Measurements from ENCODE around the gene PDE4B.
"Not testable (repeated sequence)": the region's sequence is repeated elsewhere in the genome, so short reads cannot be mapped to it uniquely, and the experiment has no call there.

Gene PDE4B

GRCh38 chr1:65949230-65949626 is 156.5 kb downstream of the PDE4B start:
- no peak for DNase-seq (ENCODE audit: low read depth in 2 of 2, low spot score in 1 of 2)

DNA sequence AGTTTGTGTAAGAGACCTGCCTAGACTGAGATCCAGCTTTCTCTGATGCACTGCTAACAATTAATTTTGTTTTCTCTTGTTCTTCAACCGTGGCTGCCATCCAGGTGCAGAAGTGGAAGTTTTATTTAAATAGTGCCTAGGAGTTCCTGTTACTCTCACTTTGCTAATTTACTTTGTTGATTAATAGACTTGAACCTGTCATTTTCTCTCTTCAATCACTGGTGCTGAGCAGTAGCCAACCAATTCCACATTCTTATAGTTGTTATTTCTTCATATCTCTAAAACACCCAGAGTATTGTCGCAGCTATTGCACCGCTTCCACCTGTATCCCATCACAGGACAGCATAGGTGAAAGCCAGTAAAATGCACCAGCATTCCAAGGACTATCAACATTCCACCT is 157.2 kb downstream of the PDE4B start:
- DNase-seq (ENCODE audit: low read depth in 2 of 2, low spot score in 1 of 2): no peak

- DNase-seq (ENCODE audit: low read depth in 2 of 2, low spot score in 1 of 2): no peak
These were observed 160.0 kb downstream of the PDE4B start for GRCh38 chr1:65952696-65953095.

- no peak for DNase-seq (ENCODE audit: low read depth in 2 of 2, low spot score in 1 of 2)
These were observed 160.5 kb downstream of the PDE4B start for GRCh38 chr1:65953170-65953569.

DNA sequence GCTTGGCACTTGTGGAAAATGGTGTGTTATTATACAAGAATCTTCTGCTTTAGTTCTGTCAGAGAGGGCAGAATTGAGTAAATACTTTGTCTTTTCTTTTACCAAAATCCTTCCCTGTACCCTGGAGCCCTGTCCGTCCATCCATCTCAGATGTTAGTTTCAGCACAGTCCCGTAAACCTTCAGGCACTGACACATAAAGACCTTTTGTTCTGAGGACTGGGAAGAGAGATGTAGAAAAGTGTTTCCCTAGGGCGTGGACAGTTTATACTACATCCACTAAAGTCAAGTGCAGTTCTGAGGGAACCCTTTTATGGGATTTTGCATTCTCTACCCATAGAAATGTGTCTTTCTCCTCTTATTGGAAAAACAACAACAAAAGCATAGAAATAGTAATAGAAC is 162.4 kb downstream of the PDE4B start:
- DNase-seq (ENCODE audit: low read depth in 2 of 2, low spot score in 1 of 2): no peak

DNA sequence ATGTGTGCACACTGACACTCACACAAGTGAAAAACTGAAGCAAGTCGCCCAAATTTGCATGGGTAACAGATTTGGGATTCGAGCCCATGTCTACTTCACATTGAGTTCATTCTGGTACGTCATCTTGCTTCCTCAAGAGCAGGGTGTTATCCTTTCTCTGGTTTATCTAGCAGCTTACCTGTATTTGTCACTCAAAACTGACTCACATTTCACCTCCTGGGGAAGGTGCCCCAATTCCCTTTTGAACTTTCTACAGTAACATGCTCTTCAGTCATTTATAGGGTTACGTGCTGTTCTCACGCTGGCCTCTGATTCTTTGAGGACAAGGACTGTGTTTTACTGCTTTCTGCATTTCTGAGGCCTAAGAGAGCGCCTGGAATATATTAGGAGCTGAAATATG is 162.8 kb downstream of the PDE4B start:
- DNase-seq (ENCODE audit: low read depth in 2 of 2, low spot score in 1 of 2): no peak

DNA sequence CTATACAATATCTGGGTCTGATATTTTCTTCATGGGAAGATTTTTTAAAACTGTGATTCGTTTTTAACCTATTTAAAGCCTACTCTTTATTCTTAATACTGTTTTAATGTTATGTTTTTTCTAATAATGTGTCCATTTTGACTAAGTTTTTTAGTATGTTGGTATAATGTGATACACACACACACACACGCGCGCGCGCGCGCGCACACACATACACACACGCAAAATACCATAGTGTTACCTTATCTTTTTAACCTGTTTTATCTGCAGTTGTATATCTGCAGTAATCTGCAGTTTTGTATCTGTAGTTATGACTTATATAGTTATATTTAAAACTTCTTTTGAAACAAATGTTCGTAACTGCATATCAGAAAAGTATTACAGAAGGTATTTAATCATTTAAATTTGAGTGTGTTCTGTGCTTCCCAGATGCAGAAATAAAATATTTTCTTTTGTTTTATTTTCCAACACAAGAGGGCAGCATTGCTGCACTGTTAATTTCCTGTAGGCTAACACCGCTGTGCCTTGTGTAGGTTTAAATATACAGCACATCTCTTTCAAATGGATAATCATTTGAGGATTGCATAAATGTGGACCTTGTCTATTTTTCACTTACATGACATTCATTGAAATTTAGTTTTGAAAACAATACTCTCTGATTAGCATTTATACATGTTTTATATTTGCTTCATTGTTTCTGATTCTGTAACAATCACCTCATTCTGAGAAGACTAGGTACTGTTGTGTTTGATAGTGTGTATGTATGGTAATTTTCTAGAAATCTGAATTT is 166.1 kb downstream of the PDE4B start:
- no peak for DNase-seq (ENCODE audit: low read depth in 2 of 2, low spot score in 1 of 2)

DNA sequence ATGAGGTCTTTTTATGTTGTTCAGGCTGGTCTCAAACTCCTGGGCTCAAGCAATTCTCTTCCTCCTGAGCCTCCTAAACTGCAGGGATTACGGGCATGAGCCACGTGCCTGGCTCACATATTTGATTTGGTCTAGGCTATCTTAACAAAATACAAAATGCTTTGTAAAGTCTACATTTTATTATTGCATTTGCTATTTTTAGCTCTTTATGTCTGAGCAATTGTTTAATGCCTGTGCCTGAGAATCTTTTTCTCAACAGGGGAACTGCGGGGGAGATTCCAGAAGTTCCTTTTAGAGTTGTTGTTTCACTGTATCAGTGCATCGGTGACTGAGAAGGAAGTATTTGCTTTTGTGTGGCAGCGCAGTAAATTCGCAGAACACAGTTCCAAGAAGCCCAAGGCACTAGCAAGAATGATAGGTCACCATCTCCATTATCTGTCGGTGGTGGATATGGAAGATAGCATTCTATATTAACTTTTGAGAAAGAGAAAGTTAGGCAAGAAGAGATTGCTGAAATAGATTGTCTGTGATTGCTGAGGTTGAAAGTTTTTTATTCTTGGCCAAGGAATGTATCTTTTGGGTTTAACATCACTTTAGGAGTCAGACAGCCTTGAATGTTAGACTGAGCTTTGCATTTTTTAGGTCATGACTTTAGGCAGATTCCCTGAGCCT is 167.3 kb downstream of the PDE4B start:
- DNase-seq (ENCODE audit: low read depth in 2 of 2, low spot score in 1 of 2): no peak

- DNase-seq (ENCODE audit: low read depth in 2 of 2, low spot score in 1 of 2): no peak
These were observed 170.6 kb downstream of the PDE4B start for GRCh38 chr1:65963156-65963888.

DNA sequence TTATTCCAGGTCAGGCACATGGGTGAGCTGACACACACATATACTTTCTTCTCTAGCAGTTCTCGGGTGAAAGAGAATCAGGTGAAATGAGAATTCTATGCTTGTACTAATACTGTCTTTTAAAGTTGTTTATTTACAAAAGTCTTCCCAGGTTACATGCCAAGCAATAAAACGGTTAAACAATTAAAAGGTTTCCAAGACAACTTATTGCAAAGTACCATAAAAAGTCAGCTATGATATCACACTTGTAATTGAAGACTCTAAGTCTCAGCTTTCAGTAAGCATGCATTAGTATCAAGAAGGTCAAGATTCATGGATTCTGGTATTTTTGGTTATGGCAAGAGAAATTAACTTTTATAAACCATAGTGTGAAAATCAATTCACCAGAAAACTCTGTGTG is 171.4 kb downstream of the PDE4B start:
- no peak for DNase-seq (ENCODE audit: low read depth in 2 of 2, low spot score in 1 of 2)

- DNase-seq (ENCODE audit: low read depth in 2 of 2, low spot score in 1 of 2): no peak
These were observed 172.7 kb downstream of the PDE4B start for GRCh38 chr1:65965112-65965996.

- not testable (repeated sequence) for DNase-seq (ENCODE audit: low read depth in 2 of 2, low spot score in 1 of 2)
These were observed 174.8 kb downstream of the PDE4B start for GRCh38 chr1:65967492-65967891.

GRCh38 chr1:65971547-65971946 is 178.9 kb downstream of the PDE4B start:
- no peak for DNase-seq (ENCODE audit: low read depth in 2 of 2, low spot score in 1 of 2)

GRCh38 chr1:65975708-65976107 is 183.0 kb downstream of the PDE4B start:
- DNase-seq (ENCODE audit: low read depth in 2 of 2, low spot score in 1 of 2): no peak

DNA sequence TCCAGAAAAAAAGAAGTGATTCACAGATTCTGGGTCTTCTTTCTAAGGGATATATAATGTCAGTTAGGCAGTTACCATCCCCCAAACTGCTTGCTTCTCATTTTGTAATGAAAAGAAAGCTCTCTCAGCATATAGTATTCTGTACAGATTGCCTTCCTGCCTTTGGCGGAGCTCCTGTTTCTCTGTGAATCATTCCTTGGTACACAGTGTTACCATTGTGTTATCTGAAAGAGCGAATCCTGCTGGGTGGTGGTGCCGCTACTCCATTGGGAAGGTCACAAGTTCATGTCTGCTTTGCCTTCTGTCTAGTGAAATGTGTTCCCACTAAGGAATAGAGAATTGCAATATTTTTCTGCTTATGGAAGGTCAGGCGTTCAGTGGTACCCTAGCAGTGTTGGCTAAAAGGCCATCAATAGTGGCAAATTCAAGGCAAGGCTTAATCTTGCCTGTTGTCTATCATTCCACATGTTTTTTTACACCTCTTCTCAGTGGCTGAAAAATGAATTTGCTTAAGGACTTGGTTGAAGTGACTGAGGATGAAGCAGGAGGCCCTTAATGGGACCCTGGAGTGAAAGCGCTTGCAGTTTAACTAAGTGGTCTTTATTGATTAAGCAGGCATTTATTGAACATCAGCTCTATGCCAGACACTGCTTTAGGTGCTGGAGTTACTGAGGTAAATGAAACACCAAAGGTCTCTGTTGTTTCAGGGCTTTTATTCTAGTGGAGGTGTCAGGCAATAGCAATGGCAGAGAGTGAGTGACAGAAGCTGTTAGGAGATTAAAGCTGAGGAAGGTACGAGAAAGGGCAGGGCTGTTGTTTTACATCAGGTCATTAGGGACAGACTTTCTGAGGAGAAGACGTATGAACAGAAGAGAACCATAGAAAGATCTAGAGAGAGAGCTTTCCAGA is 186.7 kb downstream of the PDE4B start:
- no peak for DNase-seq (ENCODE audit: low read depth in 2 of 2, low spot score in 1 of 2)

DNA sequence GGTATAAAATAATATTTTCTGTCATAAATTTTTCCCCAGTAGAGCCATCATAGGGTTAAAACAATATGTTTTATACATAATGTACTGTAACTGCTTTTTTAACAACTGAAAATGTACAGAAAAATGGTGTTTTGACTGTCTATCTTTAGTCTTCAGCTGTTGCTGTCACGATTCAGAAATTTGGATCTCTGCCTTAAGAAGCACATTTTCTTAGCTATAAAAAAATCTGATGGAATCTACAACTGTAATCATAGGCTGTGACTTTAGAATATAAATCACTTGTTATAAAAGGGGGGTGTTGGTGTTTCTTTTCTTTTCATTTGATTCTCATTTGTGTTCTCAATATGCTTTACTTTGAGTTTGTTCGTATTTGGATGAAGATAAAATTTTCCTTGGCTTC is 187.5 kb downstream of the PDE4B start:
- DNase-seq (ENCODE audit: low read depth in 2 of 2, low spot score in 1 of 2): no peak

- DNase-seq (ENCODE audit: low read depth in 2 of 2, low spot score in 1 of 2): no peak
These were observed 190.8 kb downstream of the PDE4B start for GRCh38 chr1:65983500-65983899.

- no peak for DNase-seq (ENCODE audit: low read depth in 2 of 2, low spot score in 1 of 2)
These were observed 192.8 kb downstream of the PDE4B start for GRCh38 chr1:65985393-65986066.

- no peak for DNase-seq (ENCODE audit: low read depth in 2 of 2, low spot score in 1 of 2)
These were observed 193.5 kb downstream of the PDE4B start for GRCh38 chr1:65986146-65986545.

- no peak for DNase-seq (ENCODE audit: low read depth in 2 of 2, low spot score in 1 of 2)
These were observed 197.5 kb downstream of the PDE4B start for GRCh38 chr1:65990161-65990560.

Measured in stimulated activated CD8-positive, alpha-beta memory T cell treated with anti-CD3 and anti-CD28 coated beads, Interleukin-4, amount 100 ng/mL, for 1 hour (primary cell).